ENCODE results near the gene AGFG1.

GRCh38 chr2:227500301-227500630 lies 28.3 kb downstream of the AGFG1 start:
- TF ChIP-seq EZH2 (IDR thresholded peaks at IDR 0.05; ENCODE audit: borderline replicate concordance, low read depth, low read length, poor library complexity, severe bottlenecking) (no peak), CTCF (conservative IDR thresholded peaks at IDR 0.05; ENCODE audit: low read depth, low read length) (no peak)

Data from A673 (cell line).